Calu3 (cell line): ENCODE results near the gene SCYGR2. TPM values are rescaled to one million over a fixed set of nuclear protein-coding genes. Genes with fewer than 3 reads are reported as not detected.

Experiments used
- BruUV-seq: library from RNA; stranded (reverse); fragments of 400-500 nt; replicated peaks from 2 replicates; lab custom pipeline; 2021; lab: Mats Ljungman, UMichigan
- CTCF ChIA-PET: fragments of 300-600 bp; sonication (Branson Sonifier 250); formaldehyde crosslinking; loops from one replicate; lab custom pipeline; 2022; ENCODE audit warnings: antibody characterized with exemption; lab: Charles Lee
- DNase-seq: peaks from one replicate; pipeline ENCODE4 v3.0.0; 2022
- H3K27ac Mint-ChIP-seq: one replicate; pipeline ENCODE4 v1.8.0; 2022; ENCODE audit warnings: mixed read lengths; ENCODE audit not compliant: unreplicated experiment
- H3K27me3 Mint-ChIP-seq: one replicate; pipeline ENCODE4 v1.8.0; 2022; ENCODE audit warnings: mixed read lengths; ENCODE audit not compliant: unreplicated experiment
- H3K36me3 Mint-ChIP-seq: one replicate; pipeline ENCODE4 v1.8.0; 2022; ENCODE audit warnings: mild to moderate bottlenecking, moderate library complexity, mixed read lengths; ENCODE audit not compliant: insufficient read depth, unreplicated experiment
- H3K4me1 Mint-ChIP-seq: one replicate; pipeline ENCODE4 v1.8.0; 2022; ENCODE audit warnings: mild to moderate bottlenecking, low read depth, mixed read lengths; ENCODE audit not compliant: unreplicated experiment
- H3K4me3 Mint-ChIP-seq: one replicate; pipeline ENCODE4 v1.8.0; 2022; ENCODE audit warnings: mild to moderate bottlenecking, low read depth, moderate library complexity, mixed read lengths; ENCODE audit not compliant: unreplicated experiment
- H3K9me3 Mint-ChIP-seq: one replicate; pipeline ENCODE4 v1.8.0; 2022; ENCODE audit warnings: low read depth, mixed read lengths; ENCODE audit not compliant: unreplicated experiment
- intact Hi-C: fragments of 100-400 bp; cut with micrococcal nuclease; formaldehyde crosslinking; loops from one replicate; pipeline ENCODE4 v1.10.0; 2022; ENCODE audit not compliant: unreplicated experiment
- total RNA-seq: library from RNA; stranded (reverse); gene quantifications from 2 replicates; pipeline ENCODE4 v1.2.3, GENCODE V29; 2022
- TF ChIP-seq, protein P1 (sequence below): fragments of 200-600 bp; IDR thresholded peaks from one replicate; pipeline ENCODE4 v1.8.0; 2022; ENCODE audit warnings: antibody characterized with exemption; ENCODE audit not compliant: unreplicated experiment

Gene SCYGR2
- total RNA-seq, 1 experiment from 2014 or later: not detected

- no peak for DNase-seq
- no peaks in the 10 kb centered on the region for H3K4me1 Mint-ChIP-seq
- H3K4me3 Mint-ChIP-seq: no peak overlapping the region
- BruUV-seq: no TSS peak
- intact Hi-C loops: no loop called here
- no peaks in the 10 kb centered on the region for H3K9me3 Mint-ChIP-seq
- TF ChIP-seq, protein P1, sequence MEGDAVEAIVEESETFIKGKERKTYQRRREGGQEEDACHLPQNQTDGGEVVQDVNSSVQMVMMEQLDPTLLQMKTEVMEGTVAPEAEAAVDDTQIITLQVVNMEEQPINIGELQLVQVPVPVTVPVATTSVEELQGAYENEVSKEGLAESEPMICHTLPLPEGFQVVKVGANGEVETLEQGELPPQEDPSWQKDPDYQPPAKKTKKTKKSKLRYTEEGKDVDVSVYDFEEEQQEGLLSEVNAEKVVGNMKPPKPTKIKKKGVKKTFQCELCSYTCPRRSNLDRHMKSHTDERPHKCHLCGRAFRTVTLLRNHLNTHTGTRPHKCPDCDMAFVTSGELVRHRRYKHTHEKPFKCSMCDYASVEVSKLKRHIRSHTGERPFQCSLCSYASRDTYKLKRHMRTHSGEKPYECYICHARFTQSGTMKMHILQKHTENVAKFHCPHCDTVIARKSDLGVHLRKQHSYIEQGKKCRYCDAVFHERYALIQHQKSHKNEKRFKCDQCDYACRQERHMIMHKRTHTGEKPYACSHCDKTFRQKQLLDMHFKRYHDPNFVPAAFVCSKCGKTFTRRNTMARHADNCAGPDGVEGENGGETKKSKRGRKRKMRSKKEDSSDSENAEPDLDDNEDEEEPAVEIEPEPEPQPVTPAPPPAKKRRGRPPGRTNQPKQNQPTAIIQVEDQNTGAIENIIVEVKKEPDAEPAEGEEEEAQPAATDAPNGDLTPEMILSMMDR: no peak
- CTCF ChIA-PET: no interaction called here
- H3K27ac Mint-ChIP-seq: no peak overlapping the region
- H3K36me3 Mint-ChIP-seq: no peaks in the 10 kb centered on the region
- H3K27me3 Mint-ChIP-seq: no peaks in the 10 kb centered on the region
These were observed 34.1 kb downstream of the SCYGR2 start for GRCh38 chr2:227632827-227633226.

- Mint-ChIP-seq H3K9me3 (no peaks in the 10 kb centered on the region), H3K27ac (no peak overlapping the region), H3K4me3 (no peak overlapping the region), H3K4me1 (no peaks in the 10 kb centered on the region), H3K36me3 (no peaks in the 10 kb centered on the region), H3K27me3 (no peaks in the 10 kb centered on the region)
- DNase-seq: no peak
- CTCF ChIA-PET: no interaction called here
- BruUV-seq: no TSS peak
- TF ChIP-seq, protein P1: no peak
- intact Hi-C loops: no loop called here
These were observed 35.5 kb downstream of the SCYGR2 start for GRCh38 chr2:227634201-227634600.

DNA sequence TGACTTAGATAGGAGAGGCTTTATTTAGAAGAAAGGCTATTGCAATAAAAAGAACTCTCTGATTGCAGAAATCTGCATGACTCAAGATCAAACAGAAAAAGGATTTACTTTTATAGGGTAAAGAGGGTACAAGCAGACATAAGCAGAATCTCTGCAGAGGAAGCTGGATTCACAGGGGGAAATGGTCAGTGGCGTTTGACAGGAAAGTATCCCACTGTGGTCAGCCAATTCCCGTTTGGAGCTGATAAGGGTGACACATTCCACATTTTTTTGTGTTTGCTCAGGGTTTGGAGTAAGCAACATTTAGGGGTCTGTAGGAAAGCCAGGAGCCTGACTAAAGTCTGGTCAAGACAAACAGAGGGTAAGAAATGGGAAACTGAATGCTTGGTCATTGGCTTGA lies 44.0 kb downstream of the SCYGR2 start:
- no peaks in the 10 kb centered on the region for H3K4me1 Mint-ChIP-seq
- CTCF ChIA-PET: no interaction called here
- no peak for DNase-seq
- no peaks in the 10 kb centered on the region for H3K36me3 Mint-ChIP-seq
- TF ChIP-seq, protein P1: no peak
- H3K27me3 Mint-ChIP-seq: no peaks in the 10 kb centered on the region
- no peaks in the 10 kb centered on the region for H3K9me3 Mint-ChIP-seq
- intact Hi-C loops: no loop called here
- H3K27ac Mint-ChIP-seq: no peak overlapping the region
- no peak overlapping the region for H3K4me3 Mint-ChIP-seq
- BruUV-seq: no TSS peak

DNA sequence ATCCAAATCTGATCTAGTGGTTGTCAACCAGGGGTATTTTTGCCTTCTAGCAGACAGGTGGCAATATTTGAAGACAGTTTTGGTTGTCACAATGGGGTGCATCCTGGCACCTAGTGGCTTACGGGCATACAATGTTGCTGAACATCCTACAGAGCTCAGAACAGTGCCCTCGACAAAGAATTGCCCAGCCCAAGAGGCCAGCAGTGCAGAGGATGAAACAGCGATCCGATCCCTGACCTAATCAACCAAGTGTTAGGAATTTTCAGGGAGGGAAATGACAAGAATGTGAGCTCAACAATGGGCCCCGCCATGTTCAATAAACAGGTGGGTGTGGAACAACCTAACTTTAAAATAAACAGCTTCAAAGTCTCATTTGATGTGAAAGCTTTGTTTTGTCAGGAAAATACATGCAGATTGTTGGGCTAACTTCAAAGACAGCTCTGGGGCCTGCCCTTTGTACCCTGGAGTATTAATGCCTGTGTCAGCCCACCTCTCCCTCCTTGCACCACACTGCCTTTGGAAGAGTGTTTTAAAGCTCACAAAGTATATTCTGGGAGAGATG lies 45.4 kb downstream of the SCYGR2 start:
- intact Hi-C loops: no loop called here
- TF ChIP-seq, protein P1: no peak
- Mint-ChIP-seq H3K4me1 (no peaks in the 10 kb centered on the region), H3K36me3 (no peaks in the 10 kb centered on the region), H3K27me3 (no peaks in the 10 kb centered on the region), H3K27ac (no peak overlapping the region), H3K4me3 (no peak overlapping the region), H3K9me3 (no peaks in the 10 kb centered on the region)
- no peak for DNase-seq
- CTCF ChIA-PET: interaction anchor here (0.9 to 1.2 kb wide), 2 partner anchors 13 to 14 kb away, joined by 3 read pairs; no protein-coding TSS in a partner anchor
- no TSS peak for BruUV-seq

Other genes starting within 250 kb of the SCYGR2 start
- gene TM4SF20, start 219.6 kb upstream of the SCYGR2 start, total RNA-seq: not detected in 2 replicates
- gene SCYGR1, start 210.9 kb upstream of the SCYGR2 start, total RNA-seq: not detected in 2 replicates
- 115 and 126 TPM in 2 replicates for gene AGFG1, start 126.7 kb upstream of the SCYGR2 start, total RNA-seq
- not detected in 2 replicates for gene SCYGR3, start 15.9 kb downstream of the SCYGR2 start, total RNA-seq
- gene SCYGR4, start 18.6 kb downstream of the SCYGR2 start, total RNA-seq: 0.22 TPM in 1 of 2 replicates, not detected in the other
- gene SCYGR5, start 67.9 kb downstream of the SCYGR2 start, total RNA-seq: not detected in 2 replicates
- 63.8 and 82.4 TPM in 2 replicates for gene SLC19A3, start 119.1 kb downstream of the SCYGR2 start, total RNA-seq
- not detected in 2 replicates for gene SCYGR6, start 125.9 kb downstream of the SCYGR2 start, total RNA-seq
- gene SCYGR7, start 129.4 kb downstream of the SCYGR2 start, total RNA-seq: not detected in 2 replicates
- gene SCYGR8, start 147.0 kb downstream of the SCYGR2 start, total RNA-seq: not detected in 2 replicates
- 25.4 and 39.9 TPM in 2 replicates for gene CCL20, start 214.9 kb downstream of the SCYGR2 start, total RNA-seq